HCT116 (cell line): ENCODE data around the gene RAD52. TPM values are rescaled to one million over a fixed set of nuclear protein-coding genes. Genes with fewer than 3 reads are reported as not detected.

Source experiments
- ATAC-seq: fragments of 200-7000 bp; cut with Tn5 transposase; 2 replicates; pipeline ENCODE4 v1.9.1; 2020; ENCODE audit warnings: mild to moderate bottlenecking, moderate library complexity
- BruUV-seq: library from RNA; stranded (reverse); fragments of 400-500 nt; replicated peaks from 2 replicates; lab custom pipeline; 2021; lab: Mats Ljungman, UMichigan
- CTCF ChIA-PET: fragments of 300-600 bp; sonication (Branson Sonifier 250); formaldehyde crosslinking; loops from one replicate; lab custom pipeline; 2021; ENCODE audit warnings: antibody characterized with exemption; lab: Charles Lee
- POLR2A ChIA-PET: fragments of 300-600, 350-600 bp; sonication (Branson Sonifier 250); formaldehyde crosslinking; loops from one replicate; lab custom pipeline; 2021; ENCODE audit warnings: antibody characterized with exemption; lab: Charles Lee
- RAD21 ChIA-PET, 2 experiments: fragments of 300-600 bp; sonication (Branson Sonifier 250); formaldehyde crosslinking; loops; one replicate each; lab custom pipeline; 2023; ENCODE audit warnings: low total read pairs in 2 of 2; ENCODE audit not compliant: uncharacterized antibody in 2 of 2, unreplicated experiment in 2 of 2, low non-redundant PET in 1 of 2; lab: Charles Lee
- DNase-seq: peaks from one replicate; pipeline ENCODE4 v3.0.0-alpha.2; 2010; ENCODE audit warnings: low read depth, low spot score
- H2AFZ ChIP-seq: fragments of 200-600 bp; shearing (Covaris generic), sonication (generic); 2 replicates; pipeline ENCODE4 v1.6.1; 2017; ENCODE audit warnings: low read depth, mixed run types, mixed read lengths, antibody characterized with exemption, low read length; ENCODE audit not compliant: poor library complexity, severe bottlenecking
- H3K27ac ChIP-seq: 2 replicates; pipeline ENCODE4 v1.5.1; 2012; ENCODE audit warnings: low read depth, low read length
- H3K27me3 ChIP-seq: fragments of 200-600 bp; sonication (generic); 2 replicates; pipeline ENCODE4 v1.6.1; 2016; ENCODE audit warnings: mixed run types, low read length, mixed read lengths; ENCODE audit not compliant: insufficient read depth
- H3K36me3 ChIP-seq, 2 experiments: fragments of 200-500 bp in 1 of 2; fragments of 200-600 bp in 1 of 2; sonication (Bioruptor generic) in 1 of 2; sonication (generic) in 1 of 2; 2 replicates each; pipeline versions ENCODE4 v1.5.1 to v1.6.1; 2014 to 2016; ENCODE audit warnings: low read length in 2 of 2, inconsistent platforms in 1 of 2, mixed read lengths in 1 of 2, mixed run types in 1 of 2; ENCODE audit not compliant: insufficient read depth in 2 of 2, control insufficient read depth in 1 of 2
- H3K4me1 ChIP-seq, 2 experiments: fragments of 200-600 bp in 1 of 2; sonication (generic) in 1 of 2; 2 replicates each; pipeline versions ENCODE4 v1.5.1 to v1.6.1; 2012 to 2017; ENCODE audit warnings: low read length in 2 of 2, inconsistent platforms in 1 of 2, mild to moderate bottlenecking in 1 of 2, mixed read lengths in 1 of 2, mixed run types in 1 of 2, moderate library complexity in 1 of 2; ENCODE audit not compliant: insufficient read depth in 2 of 2, control insufficient read depth in 1 of 2
- H3K4me2 ChIP-seq: fragments of 200-600 bp; sonication (generic); 2 replicates; pipeline ENCODE4 v1.6.1; 2017; ENCODE audit warnings: mixed run types, low read length, mixed read lengths
- H3K4me3 ChIP-seq, 2 experiments: fragments of 200-600 bp in 1 of 2; sonication (generic) in 1 of 2; replicated peaks in 1 of 2; 2 replicates each; pipeline ENCODE4 v1.5.1; 2011 to 2016; ENCODE audit warnings: low read length in 2 of 2, control low read depth in 1 of 2, low read depth in 1 of 2, mild to moderate bottlenecking in 1 of 2, mixed read lengths in 1 of 2, mixed run types in 1 of 2
- H3K79me2 ChIP-seq: fragments of 200-600 bp; sonication (generic); 2 replicates; pipeline ENCODE4 v1.6.1; 2017; ENCODE audit warnings: mild to moderate bottlenecking, mixed run types, low read length, moderate library complexity, mixed read lengths; ENCODE audit not compliant: insufficient read depth
- H3K9ac ChIP-seq: fragments of 200-600 bp; sonication (generic); 2 replicates; pipeline ENCODE4 v1.6.1; 2016; ENCODE audit warnings: low read length, mixed read lengths
- H3K9me2 ChIP-seq: fragments of 200-600 bp; sonication (generic), shearing (Covaris generic); 2 replicates; pipeline ENCODE4 v1.6.1; 2017; ENCODE audit warnings: mixed run types, mild to moderate bottlenecking, moderate library complexity; ENCODE audit not compliant: insufficient read depth
- H3K9me3 ChIP-seq, 2 experiments: fragments of 200-500 bp in 1 of 2; fragments of 200-600 bp in 1 of 2; sonication (Bioruptor generic) in 1 of 2; sonication (generic) in 1 of 2; 2 replicates each; pipeline ENCODE4 v1.6.1; 2014 to 2017; ENCODE audit warnings: low read length in 2 of 2, mixed read lengths in 2 of 2, inconsistent platforms in 1 of 2, low read depth in 1 of 2, mild to moderate bottlenecking in 1 of 2, mixed run types in 1 of 2, moderate library complexity in 1 of 2; ENCODE audit not compliant: control insufficient read depth in 1 of 2, insufficient read depth in 1 of 2
- H4K20me1 ChIP-seq: fragments of 200-600 bp; sonication (generic), shearing (Covaris generic); 2 replicates; pipeline ENCODE4 v1.6.1; 2017; ENCODE audit warnings: mixed run types, mild to moderate bottlenecking, moderate library complexity; ENCODE audit not compliant: insufficient read depth
- CBX3 ChIP-seq: IDR thresholded peaks from 2 replicates; pipeline ENCODE4 v1.6.1; 2012; ENCODE audit warnings: low read depth
- CEBPB ChIP-seq: IDR thresholded peaks from 2 replicates; pipeline ENCODE4 v1.6.1; 2012; ENCODE audit warnings: low read depth
- EGR1 ChIP-seq: IDR thresholded peaks from 2 replicates; pipeline ENCODE4 v1.6.1; 2012; ENCODE audit warnings: low read depth
- EZH2 ChIP-seq: fragments of 200-600 bp; sonication (generic); IDR thresholded peaks from 2 replicates; pipeline ENCODE4 v1.6.1; 2017; ENCODE audit warnings: antibody characterized with exemption, mixed run types
- EZH2phosphoT487 ChIP-seq: fragments of 200-600 bp; IDR thresholded peaks from 2 replicates; pipeline ENCODE4 v1.6.1; 2018; ENCODE audit warnings: antibody characterized with exemption, borderline replicate concordance
- FOSL1 ChIP-seq: IDR thresholded peaks from 2 replicates; pipeline ENCODE4 v1.6.1; 2012; ENCODE audit warnings: low read depth
- JUND ChIP-seq: IDR thresholded peaks from 2 replicates; pipeline ENCODE4 v1.6.1; 2012
- RAD21 ChIP-seq: IDR thresholded peaks from 2 replicates; pipeline ENCODE4 v1.6.1; 2012; ENCODE audit warnings: low read depth, mild to moderate bottlenecking
- REST ChIP-seq: IDR thresholded peaks from 2 replicates; pipeline ENCODE4 v1.6.1; 2012; ENCODE audit warnings: low read depth
- SP1 ChIP-seq: IDR thresholded peaks from 2 replicates; pipeline ENCODE4 v1.6.1; 2012; ENCODE audit warnings: low read depth
- SRF ChIP-seq: IDR thresholded peaks from 2 replicates; pipeline ENCODE4 v1.6.1; 2012; ENCODE audit warnings: low read depth
- TCF7L2 ChIP-seq: IDR thresholded peaks from 2 replicates; pipeline ENCODE4 v1.7.0; 2011; ENCODE audit warnings: borderline replicate concordance, inconsistent platforms; ENCODE audit not compliant: insufficient read depth, insufficient read length; ENCODE audit errors: extremely low read depth
- YY1 ChIP-seq: IDR thresholded peaks from 2 replicates; pipeline ENCODE4 v1.6.1; 2011; ENCODE audit warnings: low read length, low read depth, moderate library complexity, mild to moderate bottlenecking; ENCODE audit not compliant: insufficient replicate concordance; ENCODE audit errors: extremely low read depth
- ZBTB33 ChIP-seq: IDR thresholded peaks from 2 replicates; pipeline ENCODE4 v1.6.1; 2011; ENCODE audit warnings: mild to moderate bottlenecking, low read length, moderate library complexity; ENCODE audit not compliant: insufficient replicate concordance; ENCODE audit errors: extremely low read depth
- ZFX ChIP-seq: fragments of 450-650 bp; IDR thresholded peaks from 2 replicates; pipeline ENCODE4 v1.6.1; 2017
- ZNF274 ChIP-seq: fragments of 200-500 bp; sonication (Bioruptor generic); IDR thresholded peaks from 2 replicates; pipeline ENCODE4 v1.6.1; 2014; ENCODE audit warnings: mild to moderate bottlenecking, low read depth, low read length, inconsistent platforms
- intact Hi-C: fragments of 100-400 bp; cut with micrococcal nuclease; formaldehyde crosslinking; loops from 2 replicates; pipeline ENCODE4 v1.10.0; 2022
- total RNA-seq: library from RNA; stranded (reverse); gene quantifications from one replicate; pipeline ENCODE4 v1.2.1, GENCODE V29; 2021; ENCODE audit not compliant: unreplicated experiment
- TF ChIP-seq, protein P1 (sequence below), 3 experiments: fragments of 200-600 bp in 1 of 3; sonication (generic) in 1 of 3; IDR thresholded peaks in 2 of 3; conservative IDR thresholded peaks in 1 of 3; 2 replicates each; pipeline ENCODE4 v1.5.1; 2012 to 2017; ENCODE audit warnings: low read depth in 2 of 3, low read length in 2 of 3, antibody characterized with exemption in 1 of 3, borderline replicate concordance in 1 of 3, control low read depth in 1 of 3, mild to moderate bottlenecking in 1 of 3, mixed read lengths in 1 of 3, mixed run types in 1 of 3, moderate library complexity in 1 of 3; ENCODE audit not compliant: insufficient read depth in 1 of 3

Gene RAD52
- total RNA-seq, 1 experiment from 2014 or later: 24.4 TPM

GRCh38 chr12:989051-989450, 39.6 kb upstream of the RAD52 start:
- Histone ChIP-seq H3K4me1 (peaks cover 8 to 33% of the 10 kb centered on the region in 2 experiments), H3K27ac (peak overlapping the region; percentile 95; the same call in 1 of the 2 replicates)
- DNase-seq (no peak), ATAC-seq (no peak)
- BruUV-seq: no TSS peak
- TF ChIP-seq ZFX: no peak
- TF ChIP-seq JUND: no peak
- no peak for TF ChIP-seq RAD21
- TF ChIP-seq REST: no peak
- TF ChIP-seq EZH2: no peak
- no peak for TF ChIP-seq YY1
- TF ChIP-seq, protein P1, sequence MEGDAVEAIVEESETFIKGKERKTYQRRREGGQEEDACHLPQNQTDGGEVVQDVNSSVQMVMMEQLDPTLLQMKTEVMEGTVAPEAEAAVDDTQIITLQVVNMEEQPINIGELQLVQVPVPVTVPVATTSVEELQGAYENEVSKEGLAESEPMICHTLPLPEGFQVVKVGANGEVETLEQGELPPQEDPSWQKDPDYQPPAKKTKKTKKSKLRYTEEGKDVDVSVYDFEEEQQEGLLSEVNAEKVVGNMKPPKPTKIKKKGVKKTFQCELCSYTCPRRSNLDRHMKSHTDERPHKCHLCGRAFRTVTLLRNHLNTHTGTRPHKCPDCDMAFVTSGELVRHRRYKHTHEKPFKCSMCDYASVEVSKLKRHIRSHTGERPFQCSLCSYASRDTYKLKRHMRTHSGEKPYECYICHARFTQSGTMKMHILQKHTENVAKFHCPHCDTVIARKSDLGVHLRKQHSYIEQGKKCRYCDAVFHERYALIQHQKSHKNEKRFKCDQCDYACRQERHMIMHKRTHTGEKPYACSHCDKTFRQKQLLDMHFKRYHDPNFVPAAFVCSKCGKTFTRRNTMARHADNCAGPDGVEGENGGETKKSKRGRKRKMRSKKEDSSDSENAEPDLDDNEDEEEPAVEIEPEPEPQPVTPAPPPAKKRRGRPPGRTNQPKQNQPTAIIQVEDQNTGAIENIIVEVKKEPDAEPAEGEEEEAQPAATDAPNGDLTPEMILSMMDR (IDR thresholded peaks at IDR 0.05 in 2 of 3, conservative IDR thresholded peaks at IDR 0.05 in 1 of 3; ENCODE audit: borderline replicate concordance in 1 of 3, insufficient read depth in 1 of 3, low read depth in 2 of 3, low read length in 2 of 3): no peak
- no peak for TF ChIP-seq FOSL1
- TF ChIP-seq EGR1: no peak
- no peak for TF ChIP-seq TCF7L2
- no peak for TF ChIP-seq EZH2phosphoT487
- no peak for TF ChIP-seq CEBPB
- no peak for TF ChIP-seq ZBTB33
- TF ChIP-seq CBX3: no peak
- TF ChIP-seq SRF: no peak
- no peak for TF ChIP-seq ZNF274
- no peak for TF ChIP-seq SP1
- TF ChIP-seq, all 23 proteins: peak for 0
- intact Hi-C loops: no loop called here
- Histone ChIP-seq H3K4me3 (no peak overlapping the region), H3K36me3 (no peaks in the 10 kb centered on the region), H3K9me2 (no peaks in the 10 kb centered on the region), H3K9me3 (no peaks in the 10 kb centered on the region), H3K4me2 (peak overlapping the region; percentile 82), H3K79me2 (peaks cover 26% of the 10 kb centered on the region), H2AFZ (no peak overlapping the region), H3K9ac (no peak overlapping the region), H3K27me3 (no peaks in the 10 kb centered on the region), H4K20me1 (no peaks in the 10 kb centered on the region)
- CTCF ChIA-PET: no interaction called here
- RAD21 ChIA-PET: no interaction called here
- POLR2A ChIA-PET: no interaction called here
